ENCODE measurements around the gene TRAPPC12. TPM values are rescaled to one million over a fixed set of nuclear protein-coding genes. Genes with fewer than 3 reads are reported as not detected.
"Not testable (repeated sequence)": the region's sequence is repeated elsewhere in the genome, so short reads cannot be mapped to it uniquely, and the experiment has no call there.

The TRAPPC12 gene
- polyA plus RNA-seq, 1 donor from 2014 or later, result 76.2 TPM

DNA sequence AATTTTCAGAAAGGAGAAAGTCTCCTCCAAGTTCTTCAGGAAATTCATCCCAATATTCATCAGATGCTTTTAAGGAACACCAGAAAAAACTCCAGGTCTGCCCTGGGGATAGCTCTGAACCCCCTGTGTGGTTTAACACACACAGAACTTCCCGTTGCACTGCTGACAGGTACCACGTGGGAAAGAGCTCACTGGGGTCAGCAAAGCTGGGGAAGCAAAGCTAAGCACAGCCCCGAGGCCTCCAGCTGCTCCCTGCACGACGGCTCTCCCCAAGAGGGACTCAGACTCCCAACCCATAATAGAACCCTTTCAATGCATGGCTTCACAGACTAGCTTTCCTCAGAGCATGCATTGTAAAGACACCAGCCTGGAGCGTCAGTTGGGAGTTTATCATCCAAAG lies 111.8 kb downstream of the TRAPPC12 start:
- Histone ChIP-seq H3K79me2 (replicated peaks; ENCODE audit: insufficient read depth, low read length) (no peaks in the 10 kb centered on the region), H3K9me3 (ENCODE audit: low read length) (no peaks in the 10 kb centered on the region), H3K27me3 (ENCODE audit: insufficient read depth, low read depth, low read length) (no peaks in the 10 kb centered on the region), H3K4me3 (ENCODE audit: low read length) (no peak overlapping the region), H3K27ac (ENCODE audit: low read length) (no peak overlapping the region), H3K4me2 (ENCODE audit: low read length) (no peak overlapping the region), H3K9me2 (ENCODE audit: insufficient read depth, low read length) (no peaks in the 10 kb centered on the region), H4K20me1 (ENCODE audit: insufficient read depth) (no peaks in the 10 kb centered on the region), H3F3A (ENCODE audit: insufficient read depth, low read length, poor library complexity, severe bottlenecking) (no peaks in the 10 kb centered on the region), H2AFZ (ENCODE audit: low read depth, low read length) (no peak overlapping the region), H3K36me3 (ENCODE audit: insufficient read depth, low read length) (no peaks in the 10 kb centered on the region), H3K9ac (ENCODE audit: low read length) (no peak overlapping the region)
- no peak for TF ChIP-seq SMC3 (conservative IDR thresholded peaks at IDR 0.05; ENCODE audit: poor library complexity)
- no peak for TF ChIP-seq EZH2 (IDR thresholded peaks at IDR 0.05; ENCODE audit: borderline replicate concordance, insufficient read depth, low read length, poor library complexity, severe bottlenecking)
- no peak for TF ChIP-seq RAD21 (conservative IDR thresholded peaks at IDR 0.05)
- no peak for TF ChIP-seq POLR2AphosphoS5 (IDR thresholded peaks at IDR 0.05)
- no peak for TF ChIP-seq TAF1 (IDR thresholded peaks at IDR 0.05; ENCODE audit: low read depth)
- no peak for TF ChIP-seq EP300 (conservative IDR thresholded peaks at IDR 0.05; ENCODE audit: poor library complexity, severe bottlenecking)
- TF ChIP-seq, protein P1, sequence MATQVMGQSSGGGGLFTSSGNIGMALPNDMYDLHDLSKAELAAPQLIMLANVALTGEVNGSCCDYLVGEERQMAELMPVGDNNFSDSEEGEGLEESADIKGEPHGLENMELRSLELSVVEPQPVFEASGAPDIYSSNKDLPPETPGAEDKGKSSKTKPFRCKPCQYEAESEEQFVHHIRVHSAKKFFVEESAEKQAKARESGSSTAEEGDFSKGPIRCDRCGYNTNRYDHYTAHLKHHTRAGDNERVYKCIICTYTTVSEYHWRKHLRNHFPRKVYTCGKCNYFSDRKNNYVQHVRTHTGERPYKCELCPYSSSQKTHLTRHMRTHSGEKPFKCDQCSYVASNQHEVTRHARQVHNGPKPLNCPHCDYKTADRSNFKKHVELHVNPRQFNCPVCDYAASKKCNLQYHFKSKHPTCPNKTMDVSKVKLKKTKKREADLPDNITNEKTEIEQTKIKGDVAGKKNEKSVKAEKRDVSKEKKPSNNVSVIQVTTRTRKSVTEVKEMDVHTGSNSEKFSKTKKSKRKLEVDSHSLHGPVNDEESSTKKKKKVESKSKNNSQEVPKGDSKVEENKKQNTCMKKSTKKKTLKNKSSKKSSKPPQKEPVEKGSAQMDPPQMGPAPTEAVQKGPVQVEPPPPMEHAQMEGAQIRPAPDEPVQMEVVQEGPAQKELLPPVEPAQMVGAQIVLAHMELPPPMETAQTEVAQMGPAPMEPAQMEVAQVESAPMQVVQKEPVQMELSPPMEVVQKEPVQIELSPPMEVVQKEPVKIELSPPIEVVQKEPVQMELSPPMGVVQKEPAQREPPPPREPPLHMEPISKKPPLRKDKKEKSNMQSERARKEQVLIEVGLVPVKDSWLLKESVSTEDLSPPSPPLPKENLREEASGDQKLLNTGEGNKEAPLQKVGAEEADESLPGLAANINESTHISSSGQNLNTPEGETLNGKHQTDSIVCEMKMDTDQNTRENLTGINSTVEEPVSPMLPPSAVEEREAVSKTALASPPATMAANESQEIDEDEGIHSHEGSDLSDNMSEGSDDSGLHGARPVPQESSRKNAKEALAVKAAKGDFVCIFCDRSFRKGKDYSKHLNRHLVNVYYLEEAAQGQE (IDR thresholded peaks at IDR 0.05; ENCODE audit: borderline replicate concordance), result no peak
- TF ChIP-seq CTCF (IDR thresholded peaks at IDR 0.05; ENCODE audit: poor library complexity, severe bottlenecking), result no peak
- no peak for TF ChIP-seq MXI1 (conservative IDR thresholded peaks at IDR 0.05; ENCODE audit: poor library complexity, severe bottlenecking)

DNA sequence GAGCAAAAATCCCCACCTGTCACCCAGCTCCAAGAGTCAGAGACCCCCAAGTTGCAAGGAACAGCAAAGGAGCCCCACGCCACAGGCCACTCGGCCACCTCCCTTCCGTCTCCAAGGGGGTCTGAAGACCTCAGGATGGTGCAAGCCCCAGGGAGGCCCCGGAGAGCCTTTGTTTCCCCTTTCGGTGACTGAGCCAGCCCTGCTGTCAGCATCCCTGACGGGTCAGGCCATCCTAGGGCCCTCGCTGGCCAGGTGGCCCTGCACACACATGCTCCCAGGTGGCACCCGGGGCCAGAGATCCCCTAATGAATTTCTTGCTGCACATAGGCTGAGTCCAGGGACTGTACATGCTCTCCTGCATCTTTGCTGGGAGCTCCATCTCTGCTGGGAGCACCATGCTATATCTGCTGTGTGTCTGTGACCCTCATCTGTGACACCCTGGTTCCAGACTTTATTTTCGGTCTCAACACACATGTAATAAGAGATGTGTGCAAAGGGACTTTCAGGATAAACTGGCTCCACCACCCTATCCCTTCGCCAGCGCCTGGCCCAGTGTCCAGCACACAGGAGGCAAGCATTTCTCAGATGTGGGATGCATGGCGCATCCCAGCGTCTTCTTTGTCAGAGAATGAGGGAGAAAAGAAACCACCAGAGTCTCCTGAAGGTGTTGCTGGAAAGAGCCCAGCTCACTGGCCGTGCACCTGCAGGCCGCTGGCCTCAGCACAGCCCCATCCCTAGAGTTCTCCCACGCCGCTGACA lies 112.4 kb downstream of the TRAPPC12 start:
- Histone ChIP-seq H3K9me2 (ENCODE audit: insufficient read depth, low read length) (no peaks in the 10 kb centered on the region), H3K4me2 (ENCODE audit: low read length) (no peak overlapping the region), H3K36me3 (ENCODE audit: insufficient read depth, low read length) (no peaks in the 10 kb centered on the region), H3K79me2 (replicated peaks; ENCODE audit: insufficient read depth, low read length) (no peaks in the 10 kb centered on the region), H2AFZ (ENCODE audit: low read depth, low read length) (no peak overlapping the region), H3K9me3 (ENCODE audit: low read length) (no peaks in the 10 kb centered on the region), H3K27ac (ENCODE audit: low read length) (no peak overlapping the region), H3K4me3 (ENCODE audit: low read length) (no peak overlapping the region), H3K27me3 (ENCODE audit: insufficient read depth, low read depth, low read length) (no peaks in the 10 kb centered on the region), H3F3A (ENCODE audit: insufficient read depth, low read length, poor library complexity, severe bottlenecking) (no peaks in the 10 kb centered on the region), H4K20me1 (ENCODE audit: insufficient read depth) (no peaks in the 10 kb centered on the region), H3K9ac (ENCODE audit: low read length) (no peak overlapping the region)
- TF ChIP-seq RAD21 (conservative IDR thresholded peaks at IDR 0.05) (no peak), POLR2AphosphoS5 (IDR thresholded peaks at IDR 0.05) (no peak), CTCF (IDR thresholded peaks at IDR 0.05; ENCODE audit: poor library complexity, severe bottlenecking) (no peak), EZH2 (IDR thresholded peaks at IDR 0.05; ENCODE audit: borderline replicate concordance, insufficient read depth, low read length, poor library complexity, severe bottlenecking) (no peak), MXI1 (conservative IDR thresholded peaks at IDR 0.05; ENCODE audit: poor library complexity, severe bottlenecking) (no peak), EP300 (conservative IDR thresholded peaks at IDR 0.05; ENCODE audit: poor library complexity, severe bottlenecking) (no peak), TAF1 (IDR thresholded peaks at IDR 0.05; ENCODE audit: low read depth) (no peak), SMC3 (conservative IDR thresholded peaks at IDR 0.05; ENCODE audit: poor library complexity) (no peak)
- TF ChIP-seq, protein P1 (IDR thresholded peaks at IDR 0.05; ENCODE audit: borderline replicate concordance), result no peak

- not testable (repeated sequence) for H3K36me3 ChIP-seq (ENCODE audit: insufficient read depth, low read length); H3K9me3 ChIP-seq (ENCODE audit: low read length); H3K4me2 ChIP-seq (ENCODE audit: low read length); H3K4me3 ChIP-seq (ENCODE audit: low read length); H2AFZ ChIP-seq (ENCODE audit: low read depth, low read length); H3K79me2 ChIP-seq (replicated peaks; ENCODE audit: insufficient read depth, low read length); H3F3A ChIP-seq (ENCODE audit: insufficient read depth, low read length, poor library complexity, severe bottlenecking); H3K9me2 ChIP-seq (ENCODE audit: insufficient read depth, low read length); H4K20me1 ChIP-seq (ENCODE audit: insufficient read depth); H3K27me3 ChIP-seq (ENCODE audit: insufficient read depth, low read depth, low read length); H3K27ac ChIP-seq (ENCODE audit: low read length); H3K9ac ChIP-seq (ENCODE audit: low read length)
Measured at GRCh38 chr2:3492475-3492787, 112.9 kb downstream of the TRAPPC12 start.
